SHP77 (cell line): ENCODE results near the gene ZNF418.
"Not testable (repeated sequence)": the region's sequence is repeated elsewhere in the genome, so short reads cannot be mapped to it uniquely, and the experiment has no call there.

Source experiments
- DNase-seq, 2 experiments: peaks; one replicate each; lab custom pipeline; 2025; lab: John Stamatoyannopoulos, UW

ZNF418 gene

GRCh38 chr19:57934820-57935665 lies at the start of gene ZNF418:
TSS of gene ZNF418 (minus strand) at chr19:57935402. CDS start at chr19:57933822, 1,580 bp downstream.
- no peak for DNase-seq

- no peak for DNase-seq
Observed at GRCh38 chr19:57978586-57979289, 43.5 kb upstream of the ZNF418 start.

GRCh38 chr19:57974434-57974833 lies 39.2 kb upstream of the ZNF418 start, which contains the start of gene C19orf18:
TSS of gene C19orf18 (minus strand) at chr19:57974534. CDS start at chr19:57974432, 102 bp downstream.
- DNase-seq: no peak

- no peak for DNase-seq
Observed at GRCh38 chr19:57964761-57965160, 29.6 kb upstream of the ZNF418 start.

GRCh38 chr19:57961785-57962184 lies 26.6 kb upstream of the ZNF418 start:
- no peak for DNase-seq

GRCh38 chr19:57954996-57955395 lies 19.8 kb upstream of the ZNF418 start:
- DNase-seq: no peak

- DNase-seq: no peak
Observed at GRCh38 chr19:57949702-57950101, 14.5 kb upstream of the ZNF418 start.

- DNase-seq: no peak
Observed at GRCh38 chr19:57949296-57949695, 14.1 kb upstream of the ZNF418 start.

GRCh38 chr19:57947419-57948134 lies 12.4 kb upstream of the ZNF418 start, which contains the start of gene ZNF256:
TSS of gene ZNF256 (minus strand) at chr19:57947706. CDS start at chr19:57947474, 232 bp downstream.
- DNase-seq: peak; percentile 93 to 95

GRCh38 chr19:57947088-57947418 lies 11.9 kb upstream of the ZNF418 start:
- DNase-seq: no peak

- no peak for DNase-seq
Observed at GRCh38 chr19:57946316-57946715, 11.1 kb upstream of the ZNF418 start.

GRCh38 chr19:57941593-57941992 lies 6.4 kb upstream of the ZNF418 start:
- DNase-seq: no peak

- no peak for DNase-seq
Observed at GRCh38 chr19:57935731-57936130, 529 bp upstream of the ZNF418 start.

- no peak for DNase-seq
Observed at GRCh38 chr19:57927587-57927986, 7.6 kb downstream of the ZNF418 start.

GRCh38 chr19:57916168-57916995 lies 18.8 kb downstream of the ZNF418 start, which contains the start of gene ZNF417:
TSS of gene ZNF417 (minus strand) at chr19:57916592. CDS start at chr19:57916411, 181 bp downstream.
- DNase-seq: peak; percentile 94 to 96

- no peak for DNase-seq
Observed at GRCh38 chr19:57914531-57914930, 20.7 kb downstream of the ZNF418 start.

GRCh38 chr19:57907394-57907793 lies 27.8 kb downstream of the ZNF418 start:
- no peak for DNase-seq

- DNase-seq: no peak
Observed at GRCh38 chr19:57905258-57905657, 29.9 kb downstream of the ZNF418 start.

- no peak for DNase-seq
Observed at GRCh38 chr19:57903618-57904184, 31.5 kb downstream of the ZNF418 start.

GRCh38 chr19:57900311-57900710 lies 34.9 kb downstream of the ZNF418 start:
- no peak for DNase-seq

- not testable (repeated sequence) for DNase-seq
Observed at GRCh38 chr19:57890706-57891105, 44.5 kb downstream of the ZNF418 start.
